Endothelial cell of umbilical vein (primary cell): ENCODE measurements around the gene TAX1BP3. TPM values are rescaled to one million over a fixed set of nuclear protein-coding genes. Genes with fewer than 3 reads are reported as not detected.

Experiments
- BruUV-seq: library from RNA; stranded (reverse); fragments of 400-500 nt; replicated peaks from 2 replicates; lab custom pipeline; 2021; lab: Mats Ljungman, UMichigan
- CTCF ChIA-PET: fragments of 300-600, 350-600 bp; sonication (Branson Sonifier 250); formaldehyde crosslinking; loops from one replicate; lab custom pipeline; 2021; ENCODE audit warnings: antibody characterized with exemption, inconsistent platforms; lab: Charles Lee
- POLR2A ChIA-PET: fragments of 300-600, 350-600 bp; sonication (Branson Sonifier 250); formaldehyde crosslinking; loops from one replicate; lab custom pipeline; 2021; ENCODE audit warnings: antibody characterized with exemption, inconsistent platforms; lab: Charles Lee
- DNase-seq: peaks from one replicate; pipeline ENCODE4 v3.0.0-alpha.2; 2011; ENCODE audit warnings: low read depth, low spot score
- FAIRE-seq: peaks from 2 replicates; lab custom pipeline; 2011; peaks lifted over from hg19 to GRCh38; lab: Jason Lieb, UNC
- H2AFZ ChIP-seq: 2 replicates; pipeline ENCODE4 v1.6.0; 2012; ENCODE audit warnings: low read depth, low read length, control low read depth, inconsistent platforms
- H3K27ac ChIP-seq: 2 replicates; pipeline ENCODE4 v1.5.1; 2011; ENCODE audit warnings: low read depth, mild to moderate bottlenecking, control low read depth, low read length, moderate library complexity; ENCODE audit not compliant: insufficient read depth
- H3K27me3 ChIP-seq, 2 experiments: 2 replicates each; pipeline versions ENCODE4 v1.6.0 to v1.6.1; 2011; ENCODE audit warnings: low read length in 2 of 2, mixed read lengths in 1 of 2; ENCODE audit not compliant: control insufficient read depth in 2 of 2, insufficient read depth in 2 of 2
- H3K36me3 ChIP-seq, 2 experiments: 2 replicates in 1 of 2; 3 replicates in 1 of 2; pipeline ENCODE4 v1.5.1; 2011; ENCODE audit warnings: low read length in 2 of 2, mild to moderate bottlenecking in 1 of 2, moderate library complexity in 1 of 2; ENCODE audit not compliant: control insufficient read depth in 2 of 2, insufficient read depth in 2 of 2; ENCODE audit errors: extremely low read depth in 1 of 2
- H3K4me1 ChIP-seq: 3 replicates; pipeline ENCODE4 v1.5.1; 2011; ENCODE audit warnings: mild to moderate bottlenecking, low read length; ENCODE audit not compliant: control insufficient read depth, insufficient read depth; ENCODE audit errors: extremely low read depth
- H3K4me2 ChIP-seq: 2 replicates; pipeline ENCODE4 v1.6.1; 2011; ENCODE audit warnings: low read length, control low read depth, mixed read lengths; ENCODE audit not compliant: insufficient read depth
- H3K4me3 ChIP-seq, 3 experiments: fragments of 200-600 bp in 1 of 3; sonication (generic), shearing (Covaris generic) in 1 of 3; replicated peaks in 1 of 3; 2 replicates each; pipeline ENCODE4 v1.5.1; 2011 to 2016; ENCODE audit warnings: control low read depth in 3 of 3, low read length in 3 of 3, mild to moderate bottlenecking in 2 of 3, inconsistent platforms in 1 of 3, low read depth in 1 of 3, moderate library complexity in 1 of 3; ENCODE audit not compliant: insufficient read depth in 1 of 3
- H3K79me2 ChIP-seq: 2 replicates; pipeline ENCODE4 v1.6.0; 2012; ENCODE audit warnings: low read length, inconsistent platforms; ENCODE audit not compliant: control insufficient read depth, insufficient read depth
- H3K9ac ChIP-seq: replicated peaks from 2 replicates; pipeline ENCODE3; 2011; ENCODE audit warnings: low read length, control low read depth; ENCODE audit not compliant: insufficient read depth; ENCODE audit errors: extremely low read depth
- H3K9me1 ChIP-seq: replicated peaks from 3 replicates; pipeline ENCODE4 v1.6.0; 2011; ENCODE audit warnings: mild to moderate bottlenecking, low read length; ENCODE audit not compliant: control insufficient read depth, insufficient read depth; ENCODE audit errors: extremely low read depth
- H3K9me3 ChIP-seq: replicated peaks from 2 replicates; pipeline ENCODE4 v1.5.1; 2012; ENCODE audit warnings: low read length, inconsistent platforms; ENCODE audit not compliant: control insufficient read depth, insufficient read depth
- H4K20me1 ChIP-seq: replicated peaks from 2 replicates; pipeline ENCODE3; 2011; ENCODE audit warnings: mild to moderate bottlenecking, low read length; ENCODE audit not compliant: control insufficient read depth, insufficient read depth; ENCODE audit errors: extremely low read depth
- CTCF ChIP-seq, 2 donors: IDR thresholded peaks; 1 replicate in 1 of 2; 2 replicates in 1 of 2; pipeline ENCODE4 v1.5.1; 2011; ENCODE audit warnings: low read length in 2 of 2, mild to moderate bottlenecking in 2 of 2, moderate library complexity in 2 of 2, control low read depth in 1 of 2, inconsistent platforms in 1 of 2, low read depth in 1 of 2; ENCODE audit not compliant: insufficient read depth in 1 of 2; ENCODE audit errors: extremely low read depth in 1 of 2
- EZH2 ChIP-seq: IDR thresholded peaks from 2 replicates; pipeline ENCODE4 v1.6.1; 2012; ENCODE audit warnings: borderline replicate concordance, low read depth, mild to moderate bottlenecking, moderate library complexity, low read length, inconsistent platforms; ENCODE audit not compliant: severe bottlenecking
- FOS ChIP-seq: IDR thresholded peaks from 2 replicates; pipeline ENCODE4 v1.6.1; 2011; ENCODE audit warnings: mild to moderate bottlenecking, low read length, moderate library complexity, borderline replicate concordance; ENCODE audit not compliant: insufficient read depth
- GATA2 ChIP-seq: IDR thresholded peaks from 2 replicates; pipeline ENCODE4 v1.7.0; 2011; ENCODE audit warnings: low read depth, mild to moderate bottlenecking, moderate library complexity, mixed read lengths, low read length; ENCODE audit not compliant: insufficient read length, insufficient read depth
- POLR2AphosphoS5 ChIP-seq: IDR thresholded peaks from 2 replicates; pipeline ENCODE4 v1.6.1; 2012; ENCODE audit warnings: low read depth, mild to moderate bottlenecking, control low read depth, low read length, moderate library complexity; ENCODE audit not compliant: insufficient read depth
- dilution Hi-C: fragments of 300-500 bp; cut with MboI; formaldehyde crosslinking; loops from one replicate; pipeline ENCODE4 v1.15.0; 2019; ENCODE audit warnings: low sequenced_read_pairs; ENCODE audit not compliant: extremely low pct_ligation_motif_present
- intact Hi-C: fragments of 100-400 bp; cut with micrococcal nuclease; formaldehyde crosslinking; loops from one replicate; pipeline ENCODE4 v1.10.0; 2022
- polyA plus RNA-seq, 4 experiments: library from polyadenylated mRNA; depleted of rRNA in 3 of 4; stranded (reverse) in 3 of 4; unstranded in 1 of 4; fragments of >200 nt; gene quantifications; 2 replicates each; pipeline versions ENCODE4 v1.2.1 to v1.2.3, GENCODE V29; 2011 to 2012; ENCODE audit warnings: missing spikeins in 1 of 4
- total RNA-seq: library from RNA; stranded (reverse); gene quantifications from 2 replicates; pipeline ENCODE4 v1.2.3, GENCODE V29; 2021
- TF ChIP-seq, protein P1 (sequence below): IDR thresholded peaks from 2 replicates; pipeline ENCODE4 v1.6.1; 2011; ENCODE audit not compliant: insufficient read depth, insufficient read length

TAX1BP3 gene
- total and polyA plus RNA-seq, 2 donors (not counting 3 experiments of a cell fraction or from before 2014, with no cell fraction given), result 254 to 315 TPM

DNA sequence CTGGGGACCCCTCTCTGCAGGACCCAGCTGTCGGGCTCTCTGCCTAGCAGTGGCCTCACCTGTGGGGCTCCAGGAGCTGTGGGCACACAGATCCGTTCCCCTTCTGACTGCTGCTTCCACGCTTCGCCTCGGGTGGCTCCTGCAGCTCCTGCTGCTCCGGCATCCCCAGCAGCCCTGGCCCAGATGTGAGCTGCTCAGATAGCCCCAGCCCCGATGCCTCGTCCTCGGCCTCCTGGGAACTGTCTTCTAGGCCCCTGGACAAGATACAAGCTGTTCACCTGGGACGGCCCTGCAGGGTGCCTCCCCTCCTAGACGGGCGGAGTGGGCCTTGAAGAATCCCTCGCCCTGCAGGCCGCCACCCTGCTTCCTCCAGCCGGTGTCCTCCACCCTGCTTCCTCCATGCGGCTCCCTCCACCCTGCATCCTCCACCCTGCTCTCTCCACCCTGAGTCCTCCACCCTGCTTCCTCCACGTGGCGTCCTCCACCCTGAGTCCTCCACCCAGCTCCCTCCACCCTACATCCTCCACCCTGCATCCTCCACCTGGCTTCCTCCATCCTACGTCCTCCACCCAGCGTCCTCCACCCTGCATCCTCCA lies 11.3 kb upstream of the TAX1BP3 start:
- ChIA-PET CTCF (no interaction called here), POLR2A (no interaction called here)
- DNase-seq, result no peak
- H2AFZ ChIP-seq, result no peak overlapping the region
- H3K4me2 ChIP-seq, result no peak overlapping the region
- no TSS peak for BruUV-seq
- no peaks in the 10 kb centered on the region for H3K9me1 ChIP-seq
- dilution Hi-C loops (no loop called here), intact Hi-C loops (no loop called here)
- H3K27ac ChIP-seq, result no peak overlapping the region
- no peak overlapping the region for H3K9ac ChIP-seq
- no peaks in the 10 kb centered on the region for H4K20me1 ChIP-seq
- no peaks in the 10 kb centered on the region for H3K79me2 ChIP-seq
- H3K36me3 ChIP-seq, result no peaks in the 10 kb centered on the region
- H3K9me3 ChIP-seq, result no peaks in the 10 kb centered on the region
- TF ChIP-seq FOS (no peak), CTCF (IDR thresholded peaks at IDR 0.05; ENCODE audit: extremely low read depth in 1 of 2, insufficient read depth in 1 of 2, low read depth in 1 of 2, low read length in 2 of 2) (no peak), EZH2 (no peak), GATA2 (no peak), POLR2AphosphoS5 (no peak)
- TF ChIP-seq, protein P1, sequence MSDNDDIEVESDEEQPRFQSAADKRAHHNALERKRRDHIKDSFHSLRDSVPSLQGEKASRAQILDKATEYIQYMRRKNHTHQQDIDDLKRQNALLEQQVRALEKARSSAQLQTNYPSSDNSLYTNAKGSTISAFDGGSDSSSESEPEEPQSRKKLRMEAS, result no peak
- no peak for FAIRE-seq
- H3K4me1 ChIP-seq, result no peaks in the 10 kb centered on the region
- H3K4me3 ChIP-seq, result no peak overlapping the region
- H3K27me3 ChIP-seq, result peaks cover 0 to 7% of the 10 kb centered on the region in 2 experiments
